Vagina (tissue), 2 donors: ENCODE measurements around the gene GALNT12. TPM values are rescaled to one million over a fixed set of nuclear protein-coding genes. Genes with fewer than 3 reads are reported as not detected.

Source experiments
- DNase-seq, 2 donors: peaks; one replicate each; pipeline ENCODE4 v3.0.0-alpha.2; 2017; ENCODE audit errors: extremely low spot score in 2 of 2
- H3K27ac ChIP-seq: fragments of 200-600 bp; sonication (generic); one replicate; pipeline ENCODE4 v1.5.1; 2019
- H3K27me3 ChIP-seq: fragments of 200-600 bp; sonication (generic); one replicate; pipeline ENCODE4 v1.5.1; 2019
- H3K36me3 ChIP-seq, 2 donors: fragments of 200-600 bp; sonication (generic); one replicate each; pipeline ENCODE4 v1.5.1; 2017 to 2019
- H3K4me1 ChIP-seq: fragments of 200-600 bp; sonication (generic); one replicate; pipeline ENCODE4 v1.5.1; 2019
- H3K4me3 ChIP-seq, 2 donors: fragments of 200-600 bp; sonication (generic); 1 replicate in 1 of 2; 2 replicates in 1 of 2; pipeline ENCODE4 v1.5.1; 2016 to 2019
- H3K9me3 ChIP-seq: fragments of 200-600 bp; sonication (generic); one replicate; pipeline ENCODE4 v1.5.1; 2019
- CTCF ChIP-seq, 3 experiments: fragments of 450-650 bp in 2 of 3; fragments of 200-600 bp in 1 of 3; sonication (generic) in 1 of 3; IDR thresholded peaks; one replicate each; pipeline ENCODE4 v1.5.1; 2017 to 2019; ENCODE audit warnings: antibody characterized with exemption in 3 of 3, mild to moderate bottlenecking in 2 of 3, moderate library complexity in 2 of 3
- POLR2A ChIP-seq, 2 donors: fragments of 450-650 bp; IDR thresholded peaks; one replicate each; pipeline ENCODE4 v1.6.1; 2017; ENCODE audit warnings: antibody characterized with exemption in 2 of 2, mild to moderate bottlenecking in 2 of 2, moderate library complexity in 2 of 2
- POLR2AphosphoS5 ChIP-seq, 2 donors: sonication (generic); formaldehyde crosslinking; IDR thresholded peaks; one replicate each; pipeline ENCODE4 v1.9.0; 2017; ENCODE audit warnings: antibody characterized with exemption in 2 of 2, mild to moderate bottlenecking in 2 of 2, low read depth in 1 of 2; ENCODE audit not compliant: insufficient read depth in 1 of 2
- intact Hi-C: fragments of 100-400 bp; cut with DNase I; formaldehyde crosslinking; loops from one replicate; pipeline ENCODE4 v1.15.1; 2023
- total RNA-seq: library from RNA; depleted of rRNA; stranded (reverse); fragments of >200 nt; gene quantifications from one replicate; pipeline ENCODE4 v1.2.3, GENCODE V29; 2016

GALNT12 gene
- total RNA-seq, 1 donor from 2014 or later = 5.4 TPM

DNA sequence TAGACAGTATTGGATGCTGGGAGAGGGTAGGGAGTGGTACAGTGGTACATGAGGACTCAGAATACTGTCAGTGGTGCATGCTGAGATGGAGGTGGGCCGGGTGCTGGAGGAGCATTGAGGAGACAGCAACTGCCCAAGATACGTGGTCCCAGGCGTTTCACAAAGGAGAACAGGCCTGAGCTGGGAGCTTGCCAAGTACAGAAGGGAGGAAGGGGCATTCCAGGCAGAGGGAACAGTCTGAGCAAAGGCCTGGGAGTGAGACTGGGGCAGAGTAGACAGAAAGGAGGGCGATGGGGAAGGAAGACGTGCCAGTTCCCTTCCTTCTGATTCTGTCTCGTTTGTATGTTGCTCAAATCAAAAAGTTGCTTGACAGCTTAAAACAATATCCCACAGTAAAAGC is 15.2 kb downstream of the GALNT12 start:
- DNase-seq = no peak
- intact Hi-C loops = no loop called here
- H3K27me3 ChIP-seq = no peaks in the 10 kb centered on the region
- no peaks in the 10 kb centered on the region for H3K4me1 ChIP-seq
- no peaks in the 10 kb centered on the region for H3K36me3 ChIP-seq
- H3K4me3 ChIP-seq = no peak overlapping the region
- no peak overlapping the region for H3K27ac ChIP-seq
- TF ChIP-seq POLR2A (IDR thresholded peaks at IDR 0.05) (no peak), POLR2AphosphoS5 (IDR thresholded peaks at IDR 0.05; ENCODE audit: insufficient read depth in 1 of 2, low read depth in 1 of 2) (no peak), CTCF (IDR thresholded peaks at IDR 0.05) (no peak)
- no peaks in the 10 kb centered on the region for H3K9me3 ChIP-seq

DNA sequence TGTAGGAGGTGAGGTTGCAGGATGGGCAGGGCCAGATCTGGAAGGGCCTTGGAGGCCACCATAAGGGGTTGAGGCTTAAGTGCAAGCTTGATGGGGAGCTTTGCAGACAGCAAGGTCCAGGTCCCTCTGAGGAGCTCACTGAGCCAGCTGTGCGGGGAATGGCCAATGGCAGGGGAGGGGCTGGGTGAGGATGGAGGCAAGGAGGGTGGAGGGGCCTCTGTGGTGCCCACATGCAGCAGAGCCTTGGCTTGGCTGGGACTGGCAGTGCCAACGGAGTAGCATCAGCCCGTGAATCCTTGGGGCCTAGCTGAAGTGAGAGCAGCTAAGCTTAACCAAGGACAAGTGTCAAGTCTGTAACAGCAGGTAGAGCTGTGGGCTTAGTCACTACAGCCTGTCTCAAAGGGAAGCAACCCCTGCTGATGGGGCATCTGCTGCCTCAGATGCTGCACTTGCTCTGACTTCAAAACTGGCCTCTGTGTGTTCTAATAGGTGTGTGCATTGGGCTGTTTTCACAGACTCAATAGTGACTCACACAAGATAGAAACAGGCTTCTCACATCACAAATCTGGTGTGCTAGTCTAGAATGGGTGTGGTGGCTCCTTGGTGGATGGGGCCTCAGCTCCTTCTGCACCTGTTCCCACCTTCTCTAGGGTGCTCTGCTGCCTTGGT is 16.3 kb downstream of the GALNT12 start:
- TF ChIP-seq CTCF (IDR thresholded peaks at IDR 0.05) (no peak), POLR2A (IDR thresholded peaks at IDR 0.05) (no peak), POLR2AphosphoS5 (IDR thresholded peaks at IDR 0.05; ENCODE audit: insufficient read depth in 1 of 2, low read depth in 1 of 2) (no peak)
- no peak overlapping the region for H3K27ac ChIP-seq
- intact Hi-C loops = no loop called here
- DNase-seq = no peak
- H3K4me1 ChIP-seq = no peaks in the 10 kb centered on the region
- no peaks in the 10 kb centered on the region for H3K9me3 ChIP-seq
- no peak overlapping the region for H3K4me3 ChIP-seq
- no peaks in the 10 kb centered on the region for H3K27me3 ChIP-seq
- H3K36me3 ChIP-seq = no peaks in the 10 kb centered on the region

DNA sequence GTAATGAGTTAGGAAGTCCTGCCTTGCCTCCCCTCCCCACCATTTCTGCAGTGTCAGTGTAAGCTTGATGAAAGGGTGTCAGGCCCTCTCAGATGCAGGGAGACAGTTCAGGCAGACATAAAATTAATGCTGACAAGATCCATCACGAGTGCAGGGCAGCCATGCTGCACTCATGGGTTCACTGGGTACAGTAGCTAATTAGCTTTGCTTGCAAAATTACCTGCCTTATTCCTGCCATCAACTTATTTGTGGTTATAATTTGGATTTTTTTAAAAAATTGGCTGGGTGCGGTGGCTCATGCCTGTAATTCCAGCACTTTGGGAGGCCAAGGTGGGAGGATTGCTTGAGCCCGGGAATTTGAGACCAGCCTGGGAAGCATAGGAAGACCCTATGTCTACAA is 17.9 kb downstream of the GALNT12 start:
- no peaks in the 10 kb centered on the region for H3K36me3 ChIP-seq

DNA sequence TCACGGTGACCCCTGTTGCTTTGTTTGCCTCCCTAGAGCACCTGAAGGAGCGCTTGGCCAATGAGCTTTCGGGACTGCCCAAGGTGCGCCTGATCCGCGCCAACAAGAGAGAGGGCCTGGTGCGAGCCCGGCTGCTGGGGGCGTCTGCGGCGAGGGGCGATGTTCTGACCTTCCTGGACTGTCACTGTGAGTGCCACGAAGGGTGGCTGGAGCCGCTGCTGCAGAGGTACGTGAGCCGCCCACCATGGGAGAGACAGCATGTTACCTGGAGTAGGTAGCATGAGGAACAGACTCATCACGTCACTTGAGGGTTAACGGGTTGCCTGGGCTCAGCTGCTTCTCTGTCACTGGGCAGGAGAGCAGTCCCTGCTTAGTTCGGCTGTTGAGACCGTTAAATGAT is 19.2 kb downstream of the GALNT12 start:
- Histone ChIP-seq H3K27me3 (no peaks in the 10 kb centered on the region), H3K4me3 (no peak overlapping the region), H3K27ac (no peak overlapping the region), H3K4me1 (no peaks in the 10 kb centered on the region), H3K36me3 (no peaks in the 10 kb centered on the region), H3K9me3 (no peaks in the 10 kb centered on the region)
- no peak for TF ChIP-seq CTCF (IDR thresholded peaks at IDR 0.05)
- TF ChIP-seq POLR2AphosphoS5 (IDR thresholded peaks at IDR 0.05; ENCODE audit: insufficient read depth in 1 of 2, low read depth in 1 of 2) = no peak
- TF ChIP-seq POLR2A (IDR thresholded peaks at IDR 0.05) = no peak
- intact Hi-C loops = no loop called here
- DNase-seq = no peak

More for the DNA sequence above, 17.9 kb downstream of the GALNT12 start:
- TF ChIP-seq POLR2A (IDR thresholded peaks at IDR 0.05) = no peak
- TF ChIP-seq CTCF (IDR thresholded peaks at IDR 0.05) = no peak
- Histone ChIP-seq H3K27ac (no peak overlapping the region), H3K4me1 (no peaks in the 10 kb centered on the region), H3K9me3 (no peaks in the 10 kb centered on the region), H3K4me3 (no peak overlapping the region), H3K27me3 (no peaks in the 10 kb centered on the region)
- DNase-seq = no peak
- intact Hi-C loops = no loop called here

DNA sequence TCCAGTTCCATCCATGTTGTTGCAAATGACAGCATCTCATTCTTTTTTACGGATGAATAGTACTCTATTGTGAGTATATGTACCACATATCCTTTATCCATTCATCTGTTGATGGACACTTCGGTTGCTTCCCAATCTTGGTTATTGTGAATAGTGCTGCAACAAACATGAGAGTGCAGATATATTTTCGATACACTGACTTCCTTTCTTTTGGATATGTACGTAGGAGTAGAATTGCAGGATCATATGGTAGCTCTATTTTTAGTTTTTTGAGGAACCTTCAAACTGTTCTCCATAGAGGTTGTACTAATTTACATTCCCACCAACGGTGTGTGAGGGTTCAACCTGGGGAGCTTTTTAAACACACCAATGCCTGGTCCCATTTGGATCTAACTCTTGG is 22.3 kb downstream of the GALNT12 start:
- Histone ChIP-seq H3K4me3 (no peak overlapping the region), H3K27ac (no peak overlapping the region), H3K4me1 (no peaks in the 10 kb centered on the region), H3K27me3 (no peaks in the 10 kb centered on the region), H3K9me3 (no peaks in the 10 kb centered on the region), H3K36me3 (no peaks in the 10 kb centered on the region)
- DNase-seq = no peak
- TF ChIP-seq CTCF (IDR thresholded peaks at IDR 0.05) (no peak), POLR2A (IDR thresholded peaks at IDR 0.05) (no peak), POLR2AphosphoS5 (IDR thresholded peaks at IDR 0.05; ENCODE audit: insufficient read depth in 1 of 2, low read depth in 1 of 2) (no peak)
- intact Hi-C loops = no loop called here
